ENCODE measurements around the gene PLEKHG3.

The PLEKHG3 gene

DNA sequence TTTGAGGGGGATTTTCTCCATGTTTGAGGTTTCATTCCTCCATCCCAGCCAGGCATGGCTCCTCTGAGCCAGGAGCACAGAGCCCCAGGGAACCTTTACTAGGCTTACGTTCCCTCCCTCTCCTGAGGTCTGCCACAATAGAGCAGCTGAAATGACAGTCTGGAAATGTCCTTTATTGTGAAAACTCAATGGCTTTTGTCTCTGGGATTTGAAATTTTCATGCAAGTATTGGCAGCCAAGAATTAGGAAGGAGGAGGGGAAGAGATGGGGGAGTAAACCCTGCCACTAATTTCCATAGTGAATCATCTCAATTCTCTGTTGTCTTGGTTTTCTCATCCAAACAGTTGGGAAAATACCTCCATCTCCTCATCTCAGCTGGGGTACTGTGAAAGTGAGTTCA, 2.6 kb upstream of the PLEKHG3 start:
- Mint-ChIP-seq H3K27ac (peak overlapping the region; percentile 51 to 70 (median 68)), H3K36me3 (ENCODE audit: low read depth) (no peaks in the 10 kb centered on the region), H3K4me3 (peak overlapping the region in 2 of 3 experiments; percentile 11 to 66), H3K9me3 (no peaks in the 10 kb centered on the region), H3K4me1 (peaks cover 51% of the 10 kb centered on the region), H3K27me3 (ENCODE audit: low read depth) (peaks cover 20% of the 10 kb centered on the region)
- TF ChIP-seq, protein P1, sequence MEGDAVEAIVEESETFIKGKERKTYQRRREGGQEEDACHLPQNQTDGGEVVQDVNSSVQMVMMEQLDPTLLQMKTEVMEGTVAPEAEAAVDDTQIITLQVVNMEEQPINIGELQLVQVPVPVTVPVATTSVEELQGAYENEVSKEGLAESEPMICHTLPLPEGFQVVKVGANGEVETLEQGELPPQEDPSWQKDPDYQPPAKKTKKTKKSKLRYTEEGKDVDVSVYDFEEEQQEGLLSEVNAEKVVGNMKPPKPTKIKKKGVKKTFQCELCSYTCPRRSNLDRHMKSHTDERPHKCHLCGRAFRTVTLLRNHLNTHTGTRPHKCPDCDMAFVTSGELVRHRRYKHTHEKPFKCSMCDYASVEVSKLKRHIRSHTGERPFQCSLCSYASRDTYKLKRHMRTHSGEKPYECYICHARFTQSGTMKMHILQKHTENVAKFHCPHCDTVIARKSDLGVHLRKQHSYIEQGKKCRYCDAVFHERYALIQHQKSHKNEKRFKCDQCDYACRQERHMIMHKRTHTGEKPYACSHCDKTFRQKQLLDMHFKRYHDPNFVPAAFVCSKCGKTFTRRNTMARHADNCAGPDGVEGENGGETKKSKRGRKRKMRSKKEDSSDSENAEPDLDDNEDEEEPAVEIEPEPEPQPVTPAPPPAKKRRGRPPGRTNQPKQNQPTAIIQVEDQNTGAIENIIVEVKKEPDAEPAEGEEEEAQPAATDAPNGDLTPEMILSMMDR (IDR thresholded peaks at IDR 0.05; ENCODE audit: unreplicated experiment in 3 of 3): no peak

GRCh38 chr14:64702493-64703394, 1.5 kb upstream of the PLEKHG3 start:
- H3K4me1 Mint-ChIP-seq: peaks cover 59% of the 10 kb centered on the region
- peak overlapping the region; percentile 80 to 92 (median 89) for H3K4me3 Mint-ChIP-seq
- TF ChIP-seq, protein P1 (IDR thresholded peaks at IDR 0.05; ENCODE audit: unreplicated experiment in 3 of 3): no peak
- H3K27me3 Mint-ChIP-seq (ENCODE audit: low read depth): peaks cover 20% of the 10 kb centered on the region
- no peaks in the 10 kb centered on the region for H3K9me3 Mint-ChIP-seq
- H3K36me3 Mint-ChIP-seq (ENCODE audit: low read depth): no peaks in the 10 kb centered on the region
- H3K27ac Mint-ChIP-seq: peak overlapping the region; percentile 84 to 95 (median 88)

- Mint-ChIP-seq H3K4me1 (peaks cover 64% of the 10 kb centered on the region), H3K9me3 (no peaks in the 10 kb centered on the region), H3K27ac (peak overlapping the region; percentile 84 to 95 (median 88)), H3K36me3 (ENCODE audit: low read depth) (no peaks in the 10 kb centered on the region), H3K27me3 (ENCODE audit: low read depth) (peaks cover 20% of the 10 kb centered on the region), H3K4me3 (peak overlapping the region; percentile 80 to 92 (median 89))
- TF ChIP-seq, protein P1 (IDR thresholded peaks at IDR 0.05; ENCODE audit: unreplicated experiment in 3 of 3): no peak
Observed at GRCh38 chr14:64703395-64704142, 655 bp upstream of the PLEKHG3 start.

- H3K4me3 Mint-ChIP-seq: peak overlapping the region; percentile 89 to 92 (median 90)
Observed at GRCh38 chr14:64704743-64705380, 638 bp downstream of the PLEKHG3 start.

GRCh38 chr14:64705381-64706118, 1.3 kb downstream of the PLEKHG3 start:
- no peaks in the 10 kb centered on the region for H3K9me3 Mint-ChIP-seq
- peaks cover 73% of the 10 kb centered on the region for H3K4me1 Mint-ChIP-seq
- H3K36me3 Mint-ChIP-seq (ENCODE audit: low read depth): peaks cover 15% of the 10 kb centered on the region
- H3K27ac Mint-ChIP-seq: peak overlapping the region; percentile 34 to 75 (median 73)
- TF ChIP-seq, protein P1 (IDR thresholded peaks at IDR 0.05; ENCODE audit: unreplicated experiment in 3 of 3): no peak
- H3K27me3 Mint-ChIP-seq (ENCODE audit: low read depth): peaks cover 14% of the 10 kb centered on the region
- peak overlapping the region; percentile 89 to 92 (median 90) for H3K4me3 Mint-ChIP-seq

More at GRCh38 chr14:64704743-64705380, 638 bp downstream of the PLEKHG3 start:
- TF ChIP-seq, protein P1 (IDR thresholded peaks at IDR 0.05; ENCODE audit: unreplicated experiment in 3 of 3): no peak
- H3K27me3 Mint-ChIP-seq (ENCODE audit: low read depth): peaks cover 14% of the 10 kb centered on the region
- H3K36me3 Mint-ChIP-seq (ENCODE audit: low read depth): peaks cover 8% of the 10 kb centered on the region
- H3K4me1 Mint-ChIP-seq: peaks cover 69% of the 10 kb centered on the region
- H3K27ac Mint-ChIP-seq: peak overlapping the region; percentile 34 to 75 (median 73)
- no peaks in the 10 kb centered on the region for H3K9me3 Mint-ChIP-seq

All from nephron (organoid).